CD4-positive, alpha-beta T cell (primary cell): ENCODE data around the gene CPAMD8. TPM values are rescaled to one million over a fixed set of nuclear protein-coding genes. Genes with fewer than 3 reads are reported as not detected.

Experiments used
- ATAC-seq: fragments of 200-7000 bp; cut with Tn5 transposase; one replicate; pipeline ENCODE4 v1.10.0; 2022; ENCODE audit warnings: mild to moderate bottlenecking; ENCODE audit not compliant: poor library complexity
- CTCF ChIA-PET: fragments of 350-600 bp; sonication (Branson Sonifier 250); formaldehyde crosslinking; loops from one replicate; lab custom pipeline; 2021; ENCODE audit warnings: antibody characterized with exemption, inconsistent platforms; lab: Charles Lee
- POLR2A ChIA-PET: fragments of 350-600 bp; sonication (Branson Sonifier 250); formaldehyde crosslinking; loops from one replicate; lab custom pipeline; 2021; ENCODE audit warnings: antibody characterized with exemption, inconsistent platforms; lab: Charles Lee
- DNase-seq, 14 experiments: peaks; one replicate each; pipeline ENCODE4 v3.0.0-alpha.2; 2013 to 2020; ENCODE audit warnings: mixed read lengths in 2 of 14
- H3K27ac ChIP-seq, 2 donors: one replicate each; pipeline versions ENCODE4 v1.5.1 to v1.7.0; 2013; ENCODE audit warnings: low read length in 2 of 2, low read depth in 1 of 2, mild to moderate bottlenecking in 1 of 2
- H3K27me3 ChIP-seq, 2 experiments: 1 replicate in 1 of 2; 2 replicates in 1 of 2; pipeline versions ENCODE4 v1.6.1 to v1.7.0; 2013; ENCODE audit warnings: low read length in 2 of 2, control low read depth in 1 of 2, mild to moderate bottlenecking in 1 of 2, moderate library complexity in 1 of 2; ENCODE audit not compliant: insufficient read depth in 2 of 2, control insufficient read depth in 1 of 2
- H3K36me3 ChIP-seq: one replicate; pipeline ENCODE4 v1.6.1; 2013; ENCODE audit warnings: low read length, control low read depth; ENCODE audit not compliant: insufficient read depth
- H3K4me1 ChIP-seq: one replicate; pipeline ENCODE4 v1.6.1; 2013; ENCODE audit warnings: low read length, control low read depth; ENCODE audit not compliant: insufficient read depth
- H3K4me3 ChIP-seq: one replicate; pipeline ENCODE4 v1.5.1; 2013; ENCODE audit warnings: mild to moderate bottlenecking, low read length, moderate library complexity
- H3K9me3 ChIP-seq, 2 experiments: 1 replicate in 1 of 2; 2 replicates in 1 of 2; pipeline versions ENCODE4 v1.6.1 to v1.7.0; 2013; ENCODE audit warnings: low read length in 2 of 2, mild to moderate bottlenecking in 2 of 2, control low read depth in 1 of 2, moderate library complexity in 1 of 2; ENCODE audit not compliant: control insufficient read depth in 1 of 2, insufficient read depth in 1 of 2
- H3K27ac Mint-ChIP-seq: one replicate; pipeline ENCODE4 v1.8.0; 2020; ENCODE audit warnings: mixed read lengths
- H3K27me3 Mint-ChIP-seq: one replicate; pipeline ENCODE4 v1.8.0; 2021; ENCODE audit warnings: mixed read lengths
- H3K36me3 Mint-ChIP-seq: one replicate; pipeline ENCODE4 v1.8.0; 2021; ENCODE audit warnings: low read depth, mixed read lengths
- H3K4me1 Mint-ChIP-seq: one replicate; pipeline ENCODE4 v1.8.0; 2021; ENCODE audit warnings: low read depth, mixed read lengths
- H3K4me3 Mint-ChIP-seq: one replicate; pipeline ENCODE4 v1.8.0; 2020; ENCODE audit warnings: mild to moderate bottlenecking, mixed read lengths
- H3K9me3 Mint-ChIP-seq: one replicate; pipeline ENCODE4 v1.8.0; 2020; ENCODE audit warnings: mixed read lengths
- CTCF ChIP-seq: fragments of 200-600 bp; IDR thresholded peaks from one replicate; pipeline ENCODE4 v1.8.0; 2022; ENCODE audit warnings: antibody characterized with exemption, mild to moderate bottlenecking
- intact Hi-C, 2 experiments: fragments of 100-400 bp; cut with DNase I in 1 of 2; cut with micrococcal nuclease in 1 of 2; formaldehyde crosslinking; loops; one replicate each; pipeline versions ENCODE4 v1.15.1 to v1.9.0; 2023 to 2025; cut with DNase I, micrococcal nuclease
- total RNA-seq, 174 experiments: library from RNA in 2 of 174; stranded (reverse) in 2 of 174; gene quantifications; one replicate each; pipeline ENCODE4 v1.2.3 and lab custom pipeline; 2021 to 2026

CPAMD8 gene
- total RNA-seq, 2 experiments from 2014 or later: 0.05 to 0.34 TPM

DNA sequence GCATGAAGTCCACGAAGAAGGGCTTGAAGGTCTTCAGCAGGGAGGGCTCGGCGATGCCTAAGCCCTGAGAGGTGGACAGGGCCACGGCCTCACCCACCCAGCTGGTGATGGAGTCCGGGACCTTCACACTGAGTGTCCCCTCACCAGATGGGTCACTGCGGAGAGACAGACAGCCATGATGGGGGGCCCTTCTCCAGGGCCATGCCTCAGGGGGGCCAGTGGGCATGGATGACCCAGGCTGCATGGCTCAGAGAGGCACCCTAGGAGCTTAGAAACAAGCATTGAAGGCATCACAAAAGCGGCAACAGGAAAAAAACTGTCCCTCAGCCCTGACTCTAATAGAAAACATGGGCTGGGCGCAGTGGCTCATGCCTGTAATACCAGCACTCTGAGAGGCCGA, 74.6 kb downstream of the CPAMD8 start:
- Mint-ChIP-seq H3K9me3 (peaks cover 6% of the 10 kb centered on the region), H3K4me3 (no peak overlapping the region), H3K4me1 (no peaks in the 10 kb centered on the region), H3K27ac (no peak overlapping the region), H3K36me3 (no peaks in the 10 kb centered on the region), H3K27me3 (peaks cover 34% of the 10 kb centered on the region)
- Histone ChIP-seq H3K4me1 (no peaks in the 10 kb centered on the region), H3K27ac (no peak overlapping the region), H3K27me3 (no peaks in the 10 kb centered on the region), H3K9me3 (peaks cover 0 to 6% of the 10 kb centered on the region in 2 experiments), H3K4me3 (no peak overlapping the region), H3K36me3 (no peaks in the 10 kb centered on the region)
- no peak for TF ChIP-seq CTCF
- DNase-seq (no peak), ATAC-seq (no peak)
- intact Hi-C loops: no loop called here
- POLR2A ChIA-PET: no interaction called here
- CTCF ChIA-PET: no interaction called here

GRCh38 chr19:16951529-16951928, 75.1 kb downstream of the CPAMD8 start:
- Histone ChIP-seq H3K27me3 (no peaks in the 10 kb centered on the region), H3K9me3 (peaks cover 0 to 6% of the 10 kb centered on the region in 2 experiments), H3K4me3 (no peak overlapping the region), H3K4me1 (no peaks in the 10 kb centered on the region), H3K27ac (no peak overlapping the region), H3K36me3 (no peaks in the 10 kb centered on the region)
- TF ChIP-seq CTCF: no peak
- CTCF ChIA-PET: no interaction called here
- Mint-ChIP-seq H3K4me3 (no peak overlapping the region), H3K36me3 (no peaks in the 10 kb centered on the region), H3K27ac (no peak overlapping the region), H3K4me1 (no peaks in the 10 kb centered on the region), H3K9me3 (peaks cover 6% of the 10 kb centered on the region), H3K27me3 (peaks cover 33% of the 10 kb centered on the region)
- intact Hi-C loops: no loop called here
- no peak for DNase-seq
- POLR2A ChIA-PET: no interaction called here
- ATAC-seq: no peak

- Histone ChIP-seq H3K4me3 (no peak overlapping the region), H3K4me1 (no peaks in the 10 kb centered on the region), H3K27ac (no peak overlapping the region), H3K36me3 (no peaks in the 10 kb centered on the region), H3K27me3 (no peaks in the 10 kb centered on the region), H3K9me3 (peaks cover 0 to 6% of the 10 kb centered on the region in 2 experiments)
- Mint-ChIP-seq H3K27ac (no peak overlapping the region), H3K27me3 (peaks cover 23% of the 10 kb centered on the region), H3K9me3 (peaks cover 6% of the 10 kb centered on the region), H3K36me3 (no peaks in the 10 kb centered on the region), H3K4me3 (no peak overlapping the region), H3K4me1 (no peaks in the 10 kb centered on the region)
- TF ChIP-seq CTCF: no peak
- no peak for DNase-seq
- intact Hi-C loops: no loop called here
- POLR2A ChIA-PET: no interaction called here
- CTCF ChIA-PET: no interaction called here
- ATAC-seq: no peak
These were observed 77.0 kb downstream of the CPAMD8 start for GRCh38 chr19:16949496-16950023.
